HG02763 (cell line): ENCODE data around the gene BMP8B.
"Not testable (repeated sequence)": the region's sequence is repeated elsewhere in the genome, so short reads cannot be mapped to it uniquely, and the experiment has no call there.

Experiments
- ATAC-seq: cut with Tn5 transposase; IDR thresholded peaks from one replicate; pipeline ENCODE4 v1.9.1; 2021; ENCODE audit warnings: mild to moderate bottlenecking, moderate library complexity; ENCODE audit not compliant: unreplicated experiment

The BMP8B gene

GRCh38 chr1:39816415-39817090 lies 27.9 kb upstream of the BMP8B start:
- peak; percentile 34 for ATAC-seq

- no peak for ATAC-seq
Observed at GRCh38 chr1:39812913-39813312, 24.2 kb upstream of the BMP8B start.

GRCh38 chr1:39808784-39809517 lies 20.3 kb upstream of the BMP8B start:
- no peak for ATAC-seq

GRCh38 chr1:39805385-39805784 lies 16.7 kb upstream of the BMP8B start:
- no peak for ATAC-seq

GRCh38 chr1:39802496-39803260 lies 14.0 kb upstream of the BMP8B start:
- no peak for ATAC-seq

- ATAC-seq: no peak
Observed at GRCh38 chr1:39800471-39800835, 11.8 kb upstream of the BMP8B start.

- ATAC-seq: peak; percentile 55
Observed at GRCh38 chr1:39799770-39800470, 11.3 kb upstream of the BMP8B start.

- ATAC-seq: peak; percentile 90
Observed at GRCh38 chr1:39798859-39799769, 10.4 kb upstream of the BMP8B start.

GRCh38 chr1:39795651-39796050 lies 7.0 kb upstream of the BMP8B start:
- no peak for ATAC-seq

GRCh38 chr1:39791838-39792237 lies 3.2 kb upstream of the BMP8B start:
- no peak for ATAC-seq

GRCh38 chr1:39789571-39790110 lies 976 bp upstream of the BMP8B start:
- no peak for ATAC-seq

GRCh38 chr1:39788426-39788757 lies 273 bp downstream of the BMP8B start:
- no peak for ATAC-seq

GRCh38 chr1:39787964-39788363 lies 701 bp downstream of the BMP8B start:
- ATAC-seq: not testable (repeated sequence)

- ATAC-seq: no peak
Observed at GRCh38 chr1:39787468-39787867, 1.2 kb downstream of the BMP8B start.

- not testable (repeated sequence) for ATAC-seq
Observed at GRCh38 chr1:39787108-39787375, 1.6 kb downstream of the BMP8B start.

GRCh38 chr1:39786303-39787107 lies 2.2 kb downstream of the BMP8B start:
- ATAC-seq: not testable (repeated sequence)

GRCh38 chr1:39782685-39783084 lies 6.0 kb downstream of the BMP8B start:
- ATAC-seq: not testable (repeated sequence)

GRCh38 chr1:39782103-39782502 lies 6.6 kb downstream of the BMP8B start:
- ATAC-seq: no peak

- ATAC-seq: no peak
Observed at GRCh38 chr1:39781349-39781715, 7.3 kb downstream of the BMP8B start.
